Right ventricle myocardium inferior (tissue), 1 donor: ENCODE measurements around the gene CEACAM18. TPM values are rescaled to one million over a fixed set of nuclear protein-coding genes. Genes with fewer than 3 reads are reported as not detected.
"Not testable (repeated sequence)": the region's sequence is repeated elsewhere in the genome, so short reads cannot be mapped to it uniquely, and the experiment has no call there.

Experiments used
- ATAC-seq: fragments of 200-7000 bp; cut with Tn5 transposase; one replicate; pipeline ENCODE4 v1.9.1; 2020; ENCODE audit warnings: mild to moderate bottlenecking, moderate library complexity
- DNase-seq: peaks from one replicate; pipeline ENCODE4 v3.0.0; 2021; ENCODE audit errors: missing footprints
- intact Hi-C: fragments of 100-400 bp; cut with DNase I; formaldehyde crosslinking; loops from one replicate; pipeline ENCODE4 v1.11.0; 2022
- long read RNA-seq: library from polyadenylated mRNA; unstranded; transcript quantifications from one replicate; pipeline ENCODE4 v2.0.0, GENCODE V29; 2021
- total RNA-seq: library from RNA; stranded (reverse); fragmentation: NEBNext Ultra II Directional; extraction: Animal tissue kit (Norgen Biotek cat#: 25700); gene quantifications from one replicate; pipeline ENCODE4 v1.2.1, GENCODE V29; 2021
- donor health status: DM: no; HTN: yes; CAD: no; lungs with severe emphysema.

The CEACAM18 gene
- not detected for total RNA-seq
- long read RNA-seq: 0 reads

- ATAC-seq: no peak
These were observed at the start of gene CEACAM18 for GRCh38 chr19:51478381-51479234. Gene CEACAM18, plus strand, starts transcription at chr19:51478539.

GRCh38 chr19:51430221-51430620 is 48.1 kb upstream of the CEACAM18 start:
- ATAC-seq (no peak), DNase-seq (no peak)
- intact Hi-C loops: no loop called here

More at GRCh38 chr19:51478381-51479234, at the start of gene CEACAM18:
- no peak for DNase-seq
- intact Hi-C loops: no loop called here

GRCh38 chr19:51431124-51431523 is 47.2 kb upstream of the CEACAM18 start:
- ATAC-seq (no peak), DNase-seq (no peak)
- intact Hi-C loops: no loop called here

GRCh38 chr19:51433043-51433442 is 45.3 kb upstream of the CEACAM18 start:
- intact Hi-C loops: no loop called here
- ATAC-seq: no peak
- no peak for DNase-seq

GRCh38 chr19:51434456-51434855 is 43.9 kb upstream of the CEACAM18 start:
- ATAC-seq (no peak), DNase-seq (no peak)
- intact Hi-C loops: no loop called here

GRCh38 chr19:51439021-51439465 is 39.3 kb upstream of the CEACAM18 start:
- ATAC-seq (no peak), DNase-seq (no peak)
- intact Hi-C loops: loop anchor here (2.0 kb wide), 1 partner anchor 100 kb away; no protein-coding TSS in a partner anchor

GRCh38 chr19:51440052-51440451 is 38.3 kb upstream of the CEACAM18 start:
- ATAC-seq (no peak), DNase-seq (no peak)
- intact Hi-C loops: no loop called here

- no peak for ATAC-seq
- DNase-seq: no peak
- intact Hi-C loops: no loop called here
These were observed 37.4 kb upstream of the CEACAM18 start for GRCh38 chr19:51440846-51441409.

GRCh38 chr19:51441410-51442390 is 36.6 kb upstream of the CEACAM18 start:
- DNase-seq (no peak), ATAC-seq (no peak)
- intact Hi-C loops: no loop called here

GRCh38 chr19:51447510-51447909 is 30.8 kb upstream of the CEACAM18 start:
- ATAC-seq, intact Hi-C loops, DNase-seq: not testable (repeated sequence)

- no peak for DNase-seq
- intact Hi-C loops: no loop called here
These were observed 30.3 kb upstream of the CEACAM18 start for GRCh38 chr19:51448011-51448410.

GRCh38 chr19:51448411-51449016 is 29.8 kb upstream of the CEACAM18 start:
- ATAC-seq (no peak), DNase-seq (no peak)

More at GRCh38 chr19:51448011-51448410, 30.3 kb upstream of the CEACAM18 start:
- ATAC-seq: no peak

GRCh38 chr19:51450730-51451307 is 27.5 kb upstream of the CEACAM18 start:
- ATAC-seq (no peak), DNase-seq (no peak)
- intact Hi-C loops: no loop called here

More at GRCh38 chr19:51448411-51449016, 29.8 kb upstream of the CEACAM18 start:
- intact Hi-C loops: no loop called here

- intact Hi-C loops: no loop called here
- DNase-seq (no peak), ATAC-seq (no peak)
These were observed 21.6 kb upstream of the CEACAM18 start for GRCh38 chr19:51456541-51457290.

- intact Hi-C loops: no loop called here
- DNase-seq: no peak
These were observed 20.9 kb upstream of the CEACAM18 start for GRCh38 chr19:51457351-51458013.

GRCh38 chr19:51458051-51458645 is 20.2 kb upstream of the CEACAM18 start, which contains the start of gene SIGLEC8:
Gene SIGLEC8, minus strand, starts transcription at chr19:51458454. Its CDS starts 67 bp downstream, at chr19:51458387.
- DNase-seq (no peak), ATAC-seq (no peak)
- intact Hi-C loops: no loop called here

More at GRCh38 chr19:51457351-51458013, 20.9 kb upstream of the CEACAM18 start:
- ATAC-seq: no peak
